ENCODE data around the gene KIF20A. TPM values are rescaled to one million over a fixed set of nuclear protein-coding genes. Genes with fewer than 3 reads are reported as not detected.

KIF20A gene
- total and polyA plus RNA-seq, 8 donors, result 1.6 to 106 (median 42.6) TPM

- no peaks in the 10 kb centered on the region for H3K4me1 ChIP-seq
- H3K36me3 ChIP-seq, result peaks cover 10 to 69% of the 10 kb centered on the region in 2 donors
- H3K9me3 ChIP-seq, result no peaks in the 10 kb centered on the region
- no peaks in the 10 kb centered on the region for H3K27me3 ChIP-seq
- no peak overlapping the region for H3K4me3 ChIP-seq
- TF ChIP-seq, protein P1, sequence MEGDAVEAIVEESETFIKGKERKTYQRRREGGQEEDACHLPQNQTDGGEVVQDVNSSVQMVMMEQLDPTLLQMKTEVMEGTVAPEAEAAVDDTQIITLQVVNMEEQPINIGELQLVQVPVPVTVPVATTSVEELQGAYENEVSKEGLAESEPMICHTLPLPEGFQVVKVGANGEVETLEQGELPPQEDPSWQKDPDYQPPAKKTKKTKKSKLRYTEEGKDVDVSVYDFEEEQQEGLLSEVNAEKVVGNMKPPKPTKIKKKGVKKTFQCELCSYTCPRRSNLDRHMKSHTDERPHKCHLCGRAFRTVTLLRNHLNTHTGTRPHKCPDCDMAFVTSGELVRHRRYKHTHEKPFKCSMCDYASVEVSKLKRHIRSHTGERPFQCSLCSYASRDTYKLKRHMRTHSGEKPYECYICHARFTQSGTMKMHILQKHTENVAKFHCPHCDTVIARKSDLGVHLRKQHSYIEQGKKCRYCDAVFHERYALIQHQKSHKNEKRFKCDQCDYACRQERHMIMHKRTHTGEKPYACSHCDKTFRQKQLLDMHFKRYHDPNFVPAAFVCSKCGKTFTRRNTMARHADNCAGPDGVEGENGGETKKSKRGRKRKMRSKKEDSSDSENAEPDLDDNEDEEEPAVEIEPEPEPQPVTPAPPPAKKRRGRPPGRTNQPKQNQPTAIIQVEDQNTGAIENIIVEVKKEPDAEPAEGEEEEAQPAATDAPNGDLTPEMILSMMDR (IDR thresholded peaks at IDR 0.05), result no peak
- H3K27ac ChIP-seq, result no peak overlapping the region
- ATAC-seq, result no peak
- no peak for DNase-seq
- intact Hi-C loops (cut with DNase I), result no loop called here
These were observed 21.3 kb upstream of the KIF20A start for GRCh38 chr5:138157626-138158025.

DNA sequence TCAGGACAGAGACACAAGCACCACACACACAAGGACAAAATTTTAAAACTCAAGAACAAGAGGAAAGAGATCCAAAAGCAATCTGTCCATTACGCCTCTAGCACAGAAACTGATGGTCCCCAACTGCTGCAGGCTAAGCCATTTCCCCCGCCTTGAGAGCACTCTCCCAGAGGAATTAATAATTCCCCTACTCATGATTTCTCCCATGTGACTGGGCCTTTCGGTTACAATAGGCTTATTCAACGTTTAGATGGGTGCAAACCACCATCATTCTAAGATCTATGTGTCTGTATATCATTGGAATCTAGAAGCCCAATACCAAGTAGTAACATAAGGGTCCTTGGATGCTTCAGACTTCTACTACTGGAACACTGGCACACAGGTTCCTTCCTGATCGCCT lies 19.2 kb upstream of the KIF20A start:
- H3K9me3 ChIP-seq, result no peaks in the 10 kb centered on the region
- ATAC-seq, result no peak
- intact Hi-C loops (cut with DNase I), result no loop called here
- no peak overlapping the region for H3K27ac ChIP-seq
- H3K4me3 ChIP-seq, result no peak overlapping the region
- H3K36me3 ChIP-seq, result peaks cover 10 to 89% of the 10 kb centered on the region in 2 donors
- no peaks in the 10 kb centered on the region for H3K4me1 ChIP-seq
- no peaks in the 10 kb centered on the region for H3K27me3 ChIP-seq
- TF ChIP-seq, protein P1 (IDR thresholded peaks at IDR 0.05), result no peak
- DNase-seq, result no peak

GRCh38 chr5:138160706-138161105 lies 18.2 kb upstream of the KIF20A start:
- intact Hi-C loops (cut with DNase I), result no loop called here
- Histone ChIP-seq H3K4me3 (no peak overlapping the region), H3K4me1 (no peaks in the 10 kb centered on the region), H3K27ac (no peak overlapping the region), H3K27me3 (no peaks in the 10 kb centered on the region), H3K9me3 (no peaks in the 10 kb centered on the region), H3K36me3 (peaks cover 10 to 99% of the 10 kb centered on the region in 2 donors)
- no peak for ATAC-seq
- TF ChIP-seq, protein P1 (IDR thresholded peaks at IDR 0.05), result no peak
- no peak for DNase-seq

DNA sequence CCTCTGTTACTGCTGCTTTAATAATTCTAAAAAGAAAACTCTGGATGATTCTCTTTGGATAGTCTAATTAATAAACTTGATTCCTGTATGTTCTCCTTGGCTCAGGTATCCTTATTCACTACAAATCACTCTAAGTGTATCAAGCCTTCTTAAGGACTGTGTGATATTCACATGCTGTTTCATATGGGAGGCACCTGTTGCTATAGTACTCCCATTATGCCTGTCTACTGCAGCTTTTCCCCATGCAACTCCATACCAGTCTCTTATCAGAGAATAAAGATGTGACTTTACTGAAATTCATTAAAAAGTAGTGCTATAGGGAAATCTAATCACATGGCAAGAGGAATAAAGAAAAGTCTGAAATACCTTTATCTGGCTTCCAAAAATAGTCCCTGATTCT lies 15.2 kb upstream of the KIF20A start:
- H3K4me3 ChIP-seq, result no peak overlapping the region
- DNase-seq, result no peak
- no peaks in the 10 kb centered on the region for H3K27me3 ChIP-seq
- intact Hi-C loops (cut with DNase I), result no loop called here
- ATAC-seq, result no peak
- no peak overlapping the region for H3K27ac ChIP-seq
- no peaks in the 10 kb centered on the region for H3K9me3 ChIP-seq
- no peaks in the 10 kb centered on the region for H3K4me1 ChIP-seq
- TF ChIP-seq, protein P1 (IDR thresholded peaks at IDR 0.05), result no peak
- H3K36me3 ChIP-seq, result peaks cover 13 to 100% of the 10 kb centered on the region in 2 donors

DNA sequence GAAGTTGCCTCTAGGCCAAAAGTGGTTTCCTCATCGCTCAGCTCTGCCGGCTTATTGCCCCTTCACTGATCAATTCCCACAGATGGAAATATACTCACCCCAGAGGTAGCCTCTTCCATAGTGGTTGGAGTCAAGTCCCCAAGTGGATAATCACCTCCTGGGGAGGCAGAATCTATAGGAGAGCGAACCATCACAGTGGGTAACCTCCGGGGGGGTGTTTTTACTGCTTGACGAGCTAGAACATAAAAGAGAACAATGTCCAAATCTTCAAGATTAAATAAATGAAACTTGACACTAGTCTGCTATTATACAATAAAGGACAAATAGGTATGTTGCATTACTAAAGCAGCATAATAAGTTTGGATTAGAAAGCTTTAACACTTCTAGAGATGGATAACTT lies 9.8 kb upstream of the KIF20A start:
- Histone ChIP-seq H3K27me3 (no peaks in the 10 kb centered on the region), H3K36me3 (peaks cover 8 to 99% of the 10 kb centered on the region in 2 donors), H3K4me3 (no peak overlapping the region), H3K4me1 (no peaks in the 10 kb centered on the region), H3K27ac (no peak overlapping the region), H3K9me3 (no peaks in the 10 kb centered on the region)
- no peak for DNase-seq
- TF ChIP-seq, protein P1 (IDR thresholded peaks at IDR 0.05), result no peak
- intact Hi-C loops (cut with DNase I), result no loop called here
- no peak for ATAC-seq

Measured in left lung (tissue), 10 donors.